Coronary artery (tissue), 2 donors: Measurements from ENCODE around the gene SLC25A27.

ENCODE experiments used
- DNase-seq: peaks from one replicate; pipeline ENCODE4 v3.0.0-alpha.2; 2017; ENCODE audit warnings: low spot score
- H3K27ac ChIP-seq, 2 donors: fragments of 200-600 bp; sonication (generic); one replicate each; pipeline ENCODE4 v1.5.1; 2016 to 2019
- H3K4me3 ChIP-seq: fragments of 200-600 bp; sonication (generic); 2 replicates; pipeline ENCODE4 v1.5.1; 2016; ENCODE audit warnings: mild to moderate bottlenecking, moderate library complexity
- TF ChIP-seq, protein P1 (sequence below): fragments of 200-600 bp; sonication (generic); IDR thresholded peaks from one replicate; pipeline ENCODE4 v1.5.1; 2019; ENCODE audit warnings: antibody characterized with exemption

Gene SLC25A27

DNA sequence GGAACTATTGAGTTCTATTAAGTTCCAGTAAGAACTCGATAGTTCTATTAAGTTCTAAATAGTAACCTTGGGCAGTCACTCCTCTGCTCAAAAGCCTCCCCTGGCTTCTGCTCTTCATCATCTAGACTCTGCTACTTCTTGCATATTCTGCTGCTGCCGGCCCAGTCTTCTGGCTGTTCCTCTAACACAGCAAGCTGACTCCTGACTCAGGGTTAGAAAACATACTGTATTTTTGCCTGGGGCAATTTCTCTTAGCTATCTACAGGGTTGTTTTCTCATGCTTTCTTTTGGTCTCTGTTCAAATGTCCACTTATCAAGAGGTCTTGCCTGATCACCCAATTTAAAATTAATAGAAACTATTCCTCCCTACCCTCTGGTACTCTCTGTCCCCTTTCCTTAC is 14.6 kb downstream of the SLC25A27 start:
- DNase-seq, result no peak
- Histone ChIP-seq H3K4me3 (no peak overlapping the region), H3K27ac (no peak overlapping the region)
- TF ChIP-seq, protein P1, sequence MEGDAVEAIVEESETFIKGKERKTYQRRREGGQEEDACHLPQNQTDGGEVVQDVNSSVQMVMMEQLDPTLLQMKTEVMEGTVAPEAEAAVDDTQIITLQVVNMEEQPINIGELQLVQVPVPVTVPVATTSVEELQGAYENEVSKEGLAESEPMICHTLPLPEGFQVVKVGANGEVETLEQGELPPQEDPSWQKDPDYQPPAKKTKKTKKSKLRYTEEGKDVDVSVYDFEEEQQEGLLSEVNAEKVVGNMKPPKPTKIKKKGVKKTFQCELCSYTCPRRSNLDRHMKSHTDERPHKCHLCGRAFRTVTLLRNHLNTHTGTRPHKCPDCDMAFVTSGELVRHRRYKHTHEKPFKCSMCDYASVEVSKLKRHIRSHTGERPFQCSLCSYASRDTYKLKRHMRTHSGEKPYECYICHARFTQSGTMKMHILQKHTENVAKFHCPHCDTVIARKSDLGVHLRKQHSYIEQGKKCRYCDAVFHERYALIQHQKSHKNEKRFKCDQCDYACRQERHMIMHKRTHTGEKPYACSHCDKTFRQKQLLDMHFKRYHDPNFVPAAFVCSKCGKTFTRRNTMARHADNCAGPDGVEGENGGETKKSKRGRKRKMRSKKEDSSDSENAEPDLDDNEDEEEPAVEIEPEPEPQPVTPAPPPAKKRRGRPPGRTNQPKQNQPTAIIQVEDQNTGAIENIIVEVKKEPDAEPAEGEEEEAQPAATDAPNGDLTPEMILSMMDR, result no peak

DNA sequence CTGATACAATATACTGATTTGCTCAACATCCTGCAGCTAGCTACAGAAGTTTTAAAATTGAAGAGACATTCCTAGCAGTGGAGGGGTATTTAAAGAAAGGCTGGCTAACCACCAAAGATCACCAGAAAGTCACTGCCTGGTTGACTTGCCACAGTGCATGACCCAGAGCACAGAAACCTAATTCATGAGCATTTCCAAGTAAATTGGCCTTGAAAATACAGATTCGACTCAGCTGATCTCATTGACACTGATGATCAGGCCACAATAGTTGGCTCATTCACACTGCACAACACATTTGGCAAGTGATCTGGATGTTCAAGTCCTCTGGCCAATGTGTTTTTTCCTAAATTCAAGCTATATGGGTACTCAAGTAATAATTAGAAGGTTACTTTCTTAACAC is 21.6 kb downstream of the SLC25A27 start:
- no peak overlapping the region for H3K4me3 ChIP-seq
- no peak for DNase-seq
- TF ChIP-seq, protein P1, result no peak
- H3K27ac ChIP-seq, result no peak overlapping the region

DNA sequence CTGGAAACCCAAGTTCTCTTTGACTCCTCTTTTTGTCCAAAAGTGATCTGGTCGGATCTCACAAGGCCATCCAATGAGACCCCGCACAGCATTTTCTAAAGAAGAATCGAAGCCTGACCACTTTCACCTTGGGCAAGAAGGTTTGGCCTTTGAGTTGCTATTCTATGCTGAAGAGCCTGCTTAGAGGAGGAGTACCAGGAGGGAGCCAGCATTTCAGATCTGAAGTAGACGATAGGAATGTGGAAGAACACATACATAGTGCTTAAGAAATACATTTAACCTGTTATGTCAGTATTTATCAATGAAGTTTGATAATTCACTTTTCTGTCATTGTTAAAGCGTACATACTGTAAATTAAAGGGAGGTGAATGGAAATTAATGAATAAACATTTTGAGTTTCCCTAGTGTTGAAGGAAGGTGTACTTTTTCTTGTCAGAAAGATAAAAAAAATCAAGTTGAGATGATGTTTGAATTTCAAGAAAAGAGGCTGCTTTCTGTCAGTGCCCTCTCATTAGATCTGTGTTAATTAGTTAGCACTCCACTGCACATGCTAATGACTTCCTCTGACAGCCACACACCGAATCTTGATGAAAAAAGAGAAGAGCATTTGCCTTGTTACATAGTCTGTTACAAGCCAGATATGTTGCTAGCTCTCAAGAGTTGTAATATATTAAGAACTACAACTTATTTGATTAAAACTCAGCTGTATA is 24.0 kb downstream of the SLC25A27 start:
- no peak for DNase-seq
- TF ChIP-seq, protein P1, result no peak
- Histone ChIP-seq H3K4me3 (no peak overlapping the region), H3K27ac (no peak overlapping the region)

DNA sequence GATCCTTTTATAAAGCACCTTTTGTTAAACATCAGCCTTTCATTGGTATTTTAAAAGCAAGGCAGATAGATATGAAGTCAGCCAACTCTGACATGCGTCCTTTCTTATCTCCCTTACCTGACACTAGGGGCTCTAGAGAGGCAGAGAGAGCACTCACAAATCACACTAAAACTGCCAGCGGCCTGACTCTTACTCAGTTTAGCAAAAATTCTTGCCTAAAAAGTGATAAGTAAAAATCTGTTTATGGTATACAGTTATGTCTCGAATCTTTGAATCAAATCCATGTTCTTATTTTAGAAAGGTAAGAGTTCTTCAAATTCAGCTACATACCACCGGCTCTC is 24.5 kb downstream of the SLC25A27 start:
- no peak for DNase-seq

DNA sequence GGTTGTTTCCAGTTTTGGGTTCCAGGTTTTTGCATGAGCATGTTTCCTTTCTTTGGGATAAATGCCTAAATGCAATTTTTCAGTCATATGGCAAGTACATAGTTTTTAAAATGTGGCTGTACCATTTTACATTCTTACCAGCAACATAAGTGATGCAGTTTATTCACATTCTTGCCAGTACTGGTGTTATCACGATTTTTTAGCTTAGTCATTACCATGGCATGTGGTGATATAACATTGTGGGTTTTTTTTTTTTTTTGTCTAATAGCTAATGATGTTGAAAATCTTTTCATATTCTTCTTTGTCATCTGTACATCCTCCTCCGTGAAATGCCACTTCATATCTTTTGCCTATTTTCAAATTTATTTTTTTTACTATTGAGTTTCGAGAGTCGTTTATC is 32.0 kb downstream of the SLC25A27 start:
- Histone ChIP-seq H3K4me3 (no peak overlapping the region), H3K27ac (no peak overlapping the region)
- no peak for DNase-seq
- TF ChIP-seq, protein P1, result no peak

More for the DNA sequence above, 24.5 kb downstream of the SLC25A27 start:
- H3K4me3 ChIP-seq, result no peak overlapping the region
- TF ChIP-seq, protein P1, result no peak
- no peak overlapping the region for H3K27ac ChIP-seq

DNA sequence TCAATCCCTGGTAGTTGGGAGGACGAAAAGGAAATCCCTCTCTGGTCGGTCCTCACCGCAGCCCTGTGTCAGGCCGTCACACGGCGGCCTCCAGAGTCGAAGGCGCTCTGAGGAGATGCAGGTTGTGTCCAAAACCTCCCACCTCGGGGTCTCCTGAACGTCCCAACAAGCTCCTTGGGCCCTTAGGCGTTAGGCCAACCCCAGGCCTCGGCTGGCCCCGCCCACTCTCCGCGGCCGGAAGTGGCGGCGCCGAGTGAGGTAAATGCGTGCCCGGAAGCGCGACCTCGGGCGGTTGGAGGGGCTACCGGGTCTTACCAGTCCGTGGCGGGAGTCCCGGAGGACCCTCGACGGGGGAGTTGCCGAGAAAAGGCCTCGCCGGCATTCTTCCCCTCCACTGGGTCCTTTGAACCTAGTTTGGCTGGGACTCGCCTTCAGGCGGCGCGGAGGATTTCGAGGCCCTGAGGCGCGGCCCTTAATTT is 34.9 kb downstream of the SLC25A27 start, which contains the start of gene TDRD6:
Gene TDRD6 (plus strand): TSS at position 267 of the 479 bp plus-strand sequence. CDS start 244 bp downstream, outside the sequence.
- Histone ChIP-seq H3K4me3 (no peak within 1 kb of the TSS), H3K27ac (no peak within 1 kb of the TSS)
- TF ChIP-seq, protein P1, result no peak
- no peak for DNase-seq
